Measurements from ENCODE around the gene IL17F. TPM values are rescaled to one million over a fixed set of nuclear protein-coding genes. Genes with fewer than 3 reads are reported as not detected.

IL17F gene
- total RNA-seq, 2 donors from 2014 or later: not detected

DNA sequence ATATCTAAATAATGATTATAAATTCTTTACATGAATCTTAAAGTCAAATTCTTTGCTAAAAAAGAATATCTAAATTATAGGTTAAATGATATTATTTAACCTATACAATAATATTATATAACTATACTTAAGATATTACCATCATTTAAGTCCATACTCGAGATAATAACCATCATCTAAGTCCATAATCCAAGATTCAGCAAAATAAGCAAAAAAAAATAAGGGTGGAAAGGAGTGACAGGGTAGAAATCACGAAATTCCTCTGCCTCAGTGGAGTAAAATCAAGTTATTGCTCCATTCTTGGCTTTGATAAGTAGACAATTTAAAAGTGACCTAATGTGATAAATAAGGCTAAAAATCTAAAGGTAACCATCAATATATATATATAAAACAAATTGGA lies 48.4 kb downstream of the IL17F start:
- Histone ChIP-seq H3K9ac (ENCODE audit: extremely low read depth, low read length, poor library complexity, severe bottlenecking) (no peak overlapping the region), H3K4me1 (ENCODE audit: control insufficient read depth, insufficient read depth, low read length) (no peaks in the 10 kb centered on the region), H3K36me3 (ENCODE audit: control insufficient read depth, insufficient read depth, low read length) (no peaks in the 10 kb centered on the region), H3K9me3 (ENCODE audit: control insufficient read depth, low read length) (peaks cover 13% of the 10 kb centered on the region), H3K27me3 (ENCODE audit: control insufficient read depth, insufficient read depth, low read length, poor library complexity, severe bottlenecking) (no peaks in the 10 kb centered on the region), H3K4me3 (ENCODE audit: low read length) (no peak overlapping the region), H3K27ac (ENCODE audit: low read depth, low read length) (no peak overlapping the region)
- Mint-ChIP-seq H3K4me1 (no peaks in the 10 kb centered on the region), H3K36me3 (ENCODE audit: low read depth) (no peaks in the 10 kb centered on the region), H3K9me3 (peaks cover 36% of the 10 kb centered on the region), H3K27ac (no peak overlapping the region), H3K27me3 (ENCODE audit: insufficient read depth) (no peaks in the 10 kb centered on the region), H3K4me3 (no peak overlapping the region)
- 0% methylated on average over 1 of the region's 2 CpGs; no CpG with 5 or more reads in 1 of the 2 experiments for WGBS, 2 experiments (ENCODE audit: insufficient coverage in 1 of 2, insufficient read length in 1 of 2)
- DNase-seq: no peak
- TF ChIP-seq, protein P1, sequence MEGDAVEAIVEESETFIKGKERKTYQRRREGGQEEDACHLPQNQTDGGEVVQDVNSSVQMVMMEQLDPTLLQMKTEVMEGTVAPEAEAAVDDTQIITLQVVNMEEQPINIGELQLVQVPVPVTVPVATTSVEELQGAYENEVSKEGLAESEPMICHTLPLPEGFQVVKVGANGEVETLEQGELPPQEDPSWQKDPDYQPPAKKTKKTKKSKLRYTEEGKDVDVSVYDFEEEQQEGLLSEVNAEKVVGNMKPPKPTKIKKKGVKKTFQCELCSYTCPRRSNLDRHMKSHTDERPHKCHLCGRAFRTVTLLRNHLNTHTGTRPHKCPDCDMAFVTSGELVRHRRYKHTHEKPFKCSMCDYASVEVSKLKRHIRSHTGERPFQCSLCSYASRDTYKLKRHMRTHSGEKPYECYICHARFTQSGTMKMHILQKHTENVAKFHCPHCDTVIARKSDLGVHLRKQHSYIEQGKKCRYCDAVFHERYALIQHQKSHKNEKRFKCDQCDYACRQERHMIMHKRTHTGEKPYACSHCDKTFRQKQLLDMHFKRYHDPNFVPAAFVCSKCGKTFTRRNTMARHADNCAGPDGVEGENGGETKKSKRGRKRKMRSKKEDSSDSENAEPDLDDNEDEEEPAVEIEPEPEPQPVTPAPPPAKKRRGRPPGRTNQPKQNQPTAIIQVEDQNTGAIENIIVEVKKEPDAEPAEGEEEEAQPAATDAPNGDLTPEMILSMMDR (conservative IDR thresholded peaks at IDR 0.05): no peak

DNA sequence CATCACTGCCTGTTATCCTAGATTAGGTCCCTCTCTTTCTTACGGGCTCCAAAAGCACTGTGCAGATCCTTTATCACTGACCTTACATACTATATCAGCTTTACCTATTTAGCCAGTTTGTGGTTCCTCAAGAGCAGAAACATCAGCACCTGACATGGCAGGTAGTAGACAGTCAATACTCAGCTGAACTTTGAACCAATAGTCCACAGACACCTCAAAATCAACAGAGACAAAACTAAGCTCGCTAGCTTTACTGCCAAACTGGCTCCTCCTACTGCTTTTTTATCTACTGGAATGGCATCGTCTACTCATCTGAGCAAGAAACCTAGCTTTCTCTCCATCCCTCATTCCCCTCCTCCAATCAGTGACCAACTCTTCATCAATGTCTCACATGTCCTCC lies 52.5 kb downstream of the IL17F start:
- WGBS, 2 experiments (ENCODE audit: insufficient coverage in 1 of 2, insufficient read length in 1 of 2): 55 to 58% methylated on average over 3 of the region's 3 CpGs
- Histone ChIP-seq H3K27ac (ENCODE audit: low read depth, low read length) (no peak overlapping the region), H3K36me3 (ENCODE audit: control insufficient read depth, insufficient read depth, low read length) (no peaks in the 10 kb centered on the region), H3K27me3 (ENCODE audit: control insufficient read depth, insufficient read depth, low read length, poor library complexity, severe bottlenecking) (no peaks in the 10 kb centered on the region), H3K9me3 (ENCODE audit: control insufficient read depth, low read length) (no peaks in the 10 kb centered on the region), H3K4me1 (ENCODE audit: control insufficient read depth, insufficient read depth, low read length) (no peaks in the 10 kb centered on the region), H3K9ac (ENCODE audit: extremely low read depth, low read length, poor library complexity, severe bottlenecking) (no peak overlapping the region), H3K4me3 (ENCODE audit: low read length) (no peak overlapping the region)
- Mint-ChIP-seq H3K36me3 (ENCODE audit: low read depth) (no peaks in the 10 kb centered on the region), H3K27me3 (ENCODE audit: insufficient read depth) (no peaks in the 10 kb centered on the region), H3K9me3 (peaks cover 4% of the 10 kb centered on the region), H3K4me1 (no peaks in the 10 kb centered on the region), H3K4me3 (no peak overlapping the region), H3K27ac (no peak overlapping the region)
- DNase-seq: no peak
- TF ChIP-seq, protein P1 (conservative IDR thresholded peaks at IDR 0.05): no peak

DNA sequence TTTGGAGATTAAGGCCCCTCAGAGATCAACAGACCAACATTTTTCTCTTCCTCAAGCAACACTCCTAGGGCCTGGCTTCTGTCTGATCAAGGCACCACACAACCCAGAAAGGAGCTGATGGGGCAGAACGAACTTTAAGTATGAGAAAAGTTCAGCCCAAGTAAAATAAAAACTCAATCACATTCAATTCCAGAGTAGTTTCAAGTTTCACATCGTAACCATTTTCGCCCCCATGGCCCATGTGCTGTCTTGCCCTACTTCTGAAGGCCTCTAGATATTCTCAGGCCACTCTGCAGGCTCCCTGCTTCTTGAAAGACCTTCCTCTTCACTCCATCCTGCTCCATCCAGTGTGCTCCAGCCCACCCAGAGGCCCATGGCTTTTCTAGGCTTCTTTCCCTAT lies 53.9 kb downstream of the IL17F start:
- no peak overlapping the region for H3K27ac ChIP-seq (ENCODE audit: low read depth, low read length)
- H3K4me1 ChIP-seq (ENCODE audit: control insufficient read depth, insufficient read depth, low read length): no peaks in the 10 kb centered on the region
- no peak for DNase-seq
- Mint-ChIP-seq H3K27ac (peak overlapping the region; percentile 40), H3K4me1 (no peaks in the 10 kb centered on the region), H3K9me3 (peaks cover 4% of the 10 kb centered on the region), H3K4me3 (no peak overlapping the region), H3K27me3 (ENCODE audit: insufficient read depth) (no peaks in the 10 kb centered on the region), H3K36me3 (ENCODE audit: low read depth) (no peaks in the 10 kb centered on the region)
- no peaks in the 10 kb centered on the region for H3K36me3 ChIP-seq (ENCODE audit: control insufficient read depth, insufficient read depth, low read length)
- H3K9ac ChIP-seq (ENCODE audit: extremely low read depth, low read length, poor library complexity, severe bottlenecking): no peak overlapping the region
- TF ChIP-seq, protein P1 (conservative IDR thresholded peaks at IDR 0.05): no peak
- H3K9me3 ChIP-seq (ENCODE audit: control insufficient read depth, low read length): no peaks in the 10 kb centered on the region
- WGBS, 2 experiments (ENCODE audit: insufficient coverage in 1 of 2, insufficient read length in 1 of 2): 87% methylated on average over 3 of the region's 3 CpGs; no CpG with 5 or more reads in 1 of the 2 experiments
- no peaks in the 10 kb centered on the region for H3K27me3 ChIP-seq (ENCODE audit: control insufficient read depth, insufficient read depth, low read length, poor library complexity, severe bottlenecking)
- H3K4me3 ChIP-seq (ENCODE audit: low read length): no peak overlapping the region
